GM21515 (cell line): ENCODE measurements around the gene SLC35A2.
"Not testable (repeated sequence)": the region's sequence is repeated elsewhere in the genome, so short reads cannot be mapped to it uniquely, and the experiment has no call there.

Experiments
- ATAC-seq: cut with Tn5 transposase; IDR thresholded peaks from one replicate; pipeline ENCODE4 v1.9.1; 2021; ENCODE audit not compliant: unreplicated experiment

SLC35A2 gene

DNA sequence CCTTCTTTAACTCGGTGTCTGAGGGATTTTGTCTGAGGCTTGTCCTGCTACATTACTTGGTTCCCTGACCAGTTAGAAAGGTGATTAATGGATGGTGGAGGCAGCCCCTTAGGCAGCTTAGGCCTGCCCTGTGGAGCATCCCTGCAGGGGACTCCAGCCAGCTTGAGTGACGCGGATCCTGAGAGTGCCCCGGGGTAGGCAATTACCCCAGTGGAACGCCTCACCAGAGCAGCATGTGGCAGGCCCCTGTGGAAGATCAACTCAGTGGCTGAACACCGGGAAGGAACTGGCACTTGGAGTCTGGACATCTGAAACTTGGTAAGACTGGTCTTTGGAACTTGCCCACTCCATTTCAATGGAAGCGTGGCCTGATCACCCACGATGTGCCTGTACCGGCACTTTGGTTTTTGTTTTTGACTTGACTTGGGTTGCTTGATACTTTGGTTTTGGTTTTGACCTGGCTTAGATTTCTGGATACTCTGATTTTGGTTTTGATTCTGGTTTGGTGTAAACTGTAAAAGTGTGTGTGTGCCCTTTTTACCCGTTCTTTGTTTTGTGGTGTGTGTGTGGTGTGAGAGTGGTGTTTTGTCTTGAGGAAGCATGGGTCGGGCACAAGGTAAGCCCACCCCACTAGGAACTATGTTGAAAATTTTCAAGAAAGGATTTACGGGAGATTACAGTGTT is 57.2 kb downstream of the SLC35A2 start:
- ATAC-seq: not testable (repeated sequence)

- not testable (repeated sequence) for ATAC-seq
Observed at GRCh38 chrX:48853494-48853893, 58.0 kb downstream of the SLC35A2 start.
